GM12865 (cell line): ENCODE measurements around the gene COL20A1.
"Not testable (repeated sequence)": the region's sequence is repeated elsewhere in the genome, so short reads cannot be mapped to it uniquely, and the experiment has no call there.

Source experiments
- DNase-seq: peaks from one replicate; pipeline ENCODE4 v3.0.0; 2010; ENCODE audit warnings: low read depth
- H3K4me3 ChIP-seq: 2 replicates; pipeline ENCODE4 v1.5.1; 2011; ENCODE audit warnings: mild to moderate bottlenecking, low read depth, low read length, control low read depth
- TF ChIP-seq, protein P1 (sequence below): IDR thresholded peaks from 2 replicates; pipeline ENCODE4 v1.5.1; 2011; ENCODE audit warnings: low read length, control low read depth, low read depth, inconsistent platforms; ENCODE audit not compliant: insufficient read depth; ENCODE audit errors: missing control alignments

The COL20A1 gene

DNA sequence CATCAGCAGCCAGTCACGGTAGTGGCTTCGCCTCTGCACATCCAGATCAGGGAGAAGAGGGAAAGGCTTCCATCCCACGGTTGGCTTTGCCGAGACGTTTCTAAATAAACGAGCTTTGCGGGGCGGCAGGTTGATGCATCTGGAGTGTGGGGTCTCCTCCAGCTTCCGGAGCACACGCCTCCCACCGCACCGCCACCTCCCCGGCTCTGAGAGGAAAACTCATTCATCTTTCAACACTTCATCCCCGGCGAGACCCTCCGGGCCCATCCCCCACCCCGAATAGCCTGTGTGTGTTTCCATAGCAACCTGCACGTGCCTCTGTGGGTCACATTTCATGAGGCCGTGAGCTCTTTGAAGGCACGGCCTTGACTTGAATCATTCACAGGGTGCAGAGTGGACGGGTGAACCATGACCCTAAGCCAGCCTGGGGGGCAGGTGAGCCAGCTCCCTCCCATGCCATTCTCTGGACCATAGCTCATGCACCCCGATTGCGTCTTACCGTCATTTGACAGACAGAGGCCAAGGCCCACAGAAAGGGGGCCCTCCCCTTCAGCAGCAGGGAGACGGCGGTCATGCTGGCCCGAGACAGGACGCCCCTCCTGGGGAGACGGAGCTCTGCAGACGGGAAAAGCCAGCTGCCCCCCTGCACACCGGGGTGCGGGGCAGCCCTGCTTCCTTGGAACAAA is 84.4 kb downstream of the COL20A1 start:
- no peak for DNase-seq
- TF ChIP-seq, protein P1, sequence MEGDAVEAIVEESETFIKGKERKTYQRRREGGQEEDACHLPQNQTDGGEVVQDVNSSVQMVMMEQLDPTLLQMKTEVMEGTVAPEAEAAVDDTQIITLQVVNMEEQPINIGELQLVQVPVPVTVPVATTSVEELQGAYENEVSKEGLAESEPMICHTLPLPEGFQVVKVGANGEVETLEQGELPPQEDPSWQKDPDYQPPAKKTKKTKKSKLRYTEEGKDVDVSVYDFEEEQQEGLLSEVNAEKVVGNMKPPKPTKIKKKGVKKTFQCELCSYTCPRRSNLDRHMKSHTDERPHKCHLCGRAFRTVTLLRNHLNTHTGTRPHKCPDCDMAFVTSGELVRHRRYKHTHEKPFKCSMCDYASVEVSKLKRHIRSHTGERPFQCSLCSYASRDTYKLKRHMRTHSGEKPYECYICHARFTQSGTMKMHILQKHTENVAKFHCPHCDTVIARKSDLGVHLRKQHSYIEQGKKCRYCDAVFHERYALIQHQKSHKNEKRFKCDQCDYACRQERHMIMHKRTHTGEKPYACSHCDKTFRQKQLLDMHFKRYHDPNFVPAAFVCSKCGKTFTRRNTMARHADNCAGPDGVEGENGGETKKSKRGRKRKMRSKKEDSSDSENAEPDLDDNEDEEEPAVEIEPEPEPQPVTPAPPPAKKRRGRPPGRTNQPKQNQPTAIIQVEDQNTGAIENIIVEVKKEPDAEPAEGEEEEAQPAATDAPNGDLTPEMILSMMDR, result no peak
- no peak overlapping the region for H3K4me3 ChIP-seq

DNA sequence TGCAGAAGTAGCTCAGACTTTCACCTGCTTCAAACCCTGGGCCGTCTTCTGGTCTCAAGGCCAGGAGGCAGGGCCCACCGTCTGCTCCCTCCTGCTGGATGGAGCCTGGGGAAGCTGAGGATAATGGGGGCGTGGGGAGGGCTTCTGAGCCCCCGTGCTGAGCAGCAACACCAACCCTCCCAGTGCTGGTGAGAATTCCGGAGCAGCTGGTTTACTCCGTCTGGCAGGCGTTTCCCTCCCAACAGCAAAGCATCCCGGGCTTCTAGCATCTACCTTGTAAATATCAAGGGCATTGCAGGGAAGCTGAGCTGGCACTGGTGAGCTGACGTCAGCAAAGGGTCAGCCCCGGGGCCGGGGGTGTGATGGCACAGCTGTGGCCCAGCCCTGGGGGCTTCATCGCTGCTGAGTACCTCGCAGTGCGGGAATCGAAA is 85.0 kb downstream of the COL20A1 start:
- H3K4me3 ChIP-seq, result no peak overlapping the region
- TF ChIP-seq, protein P1, result no peak
- no peak for DNase-seq

DNA sequence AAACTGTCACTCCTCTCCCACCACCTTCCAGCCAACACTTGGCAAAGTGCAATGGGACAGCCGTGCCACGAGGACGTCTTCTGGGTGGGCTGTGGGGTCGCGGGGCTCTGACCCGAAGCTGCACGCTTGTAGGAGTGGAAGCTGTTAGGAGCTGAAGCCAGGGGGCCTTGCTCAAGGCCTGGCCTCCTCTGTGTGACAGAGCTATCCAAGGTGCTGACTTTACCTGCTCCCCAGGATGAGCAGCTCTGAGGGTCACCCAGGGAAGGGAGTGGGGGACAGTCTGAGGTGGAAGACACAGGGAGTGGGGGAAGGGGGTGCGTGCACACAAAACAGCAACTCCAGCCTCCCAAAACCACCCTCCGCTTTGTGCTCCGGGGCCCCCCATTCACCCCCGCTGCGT is 85.6 kb downstream of the COL20A1 start:
- TF ChIP-seq, protein P1, result no peak
- no peak overlapping the region for H3K4me3 ChIP-seq
- DNase-seq, result no peak

DNA sequence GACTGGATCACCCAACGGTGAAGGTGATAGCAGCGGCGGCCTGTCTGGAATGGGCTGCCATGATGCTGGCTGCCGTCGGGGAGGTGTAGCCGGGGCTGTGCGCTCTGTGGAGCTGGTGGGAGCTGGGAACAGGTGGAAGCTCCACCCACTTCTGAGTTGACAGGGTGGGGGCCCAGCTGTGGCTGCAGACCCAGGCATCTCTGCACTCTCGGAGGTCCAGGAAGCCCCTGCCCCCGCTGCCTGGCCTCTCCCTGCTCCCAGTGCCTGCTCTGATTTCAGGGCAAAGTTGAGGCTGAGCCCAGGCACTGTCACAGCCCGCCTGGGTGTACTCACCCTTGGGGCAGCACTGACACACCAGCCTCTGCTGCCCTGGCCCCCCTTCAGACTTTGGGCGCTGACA is 86.3 kb downstream of the COL20A1 start:
- no peak overlapping the region for H3K4me3 ChIP-seq
- no peak for DNase-seq
- TF ChIP-seq, protein P1, result no peak

DNA sequence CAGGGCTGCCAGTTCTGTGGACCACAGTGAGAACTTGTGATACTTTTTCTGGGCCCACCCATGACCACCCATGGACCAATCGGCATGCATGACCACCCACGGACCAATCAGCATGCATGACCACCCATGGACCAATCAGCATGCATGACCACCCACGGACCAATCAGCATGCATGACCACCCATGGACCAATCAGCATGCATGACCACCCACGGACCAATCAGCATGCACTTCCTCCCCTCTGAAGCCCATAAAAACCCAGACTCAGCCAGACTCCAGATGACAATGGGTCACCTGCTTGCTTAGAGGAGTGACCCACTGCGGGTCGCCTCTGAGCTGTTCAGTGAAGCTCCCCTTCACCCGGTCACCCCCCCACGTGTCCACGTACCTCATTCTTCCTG is 86.9 kb downstream of the COL20A1 start:
- H3K4me3 ChIP-seq, result not testable (repeated sequence)

DNA sequence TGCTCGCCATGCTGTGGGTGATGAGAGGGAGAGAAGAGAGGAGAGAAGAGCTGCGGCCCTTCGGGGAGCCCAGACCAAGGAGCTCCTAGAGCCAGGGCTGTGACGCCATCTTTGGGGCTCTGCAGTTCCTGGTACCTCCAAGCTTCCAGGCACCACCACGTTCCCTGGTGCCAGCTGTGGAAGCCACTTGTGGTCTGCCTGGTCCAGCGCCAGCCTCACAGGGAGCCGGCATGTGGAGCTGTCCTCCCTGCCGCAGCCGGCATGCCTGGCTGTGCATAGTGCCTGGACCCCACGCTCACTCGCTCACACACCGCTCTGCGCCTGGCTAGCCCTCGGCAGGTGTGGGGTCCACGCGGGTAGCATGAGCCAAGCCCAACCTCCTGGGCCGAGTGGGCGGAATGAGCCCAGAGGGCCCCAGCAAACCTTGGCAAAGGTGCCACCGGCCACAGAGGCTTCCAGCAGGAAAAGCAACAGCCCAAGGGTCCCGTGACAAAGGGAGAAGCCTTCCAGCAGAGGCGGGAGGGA is 87.4 kb downstream of the COL20A1 start:
- no peak for DNase-seq
- H3K4me3 ChIP-seq, result no peak overlapping the region
- TF ChIP-seq, protein P1, result no peak

More for the DNA sequence above, 86.9 kb downstream of the COL20A1 start:
- not testable (repeated sequence) for DNase-seq

DNA sequence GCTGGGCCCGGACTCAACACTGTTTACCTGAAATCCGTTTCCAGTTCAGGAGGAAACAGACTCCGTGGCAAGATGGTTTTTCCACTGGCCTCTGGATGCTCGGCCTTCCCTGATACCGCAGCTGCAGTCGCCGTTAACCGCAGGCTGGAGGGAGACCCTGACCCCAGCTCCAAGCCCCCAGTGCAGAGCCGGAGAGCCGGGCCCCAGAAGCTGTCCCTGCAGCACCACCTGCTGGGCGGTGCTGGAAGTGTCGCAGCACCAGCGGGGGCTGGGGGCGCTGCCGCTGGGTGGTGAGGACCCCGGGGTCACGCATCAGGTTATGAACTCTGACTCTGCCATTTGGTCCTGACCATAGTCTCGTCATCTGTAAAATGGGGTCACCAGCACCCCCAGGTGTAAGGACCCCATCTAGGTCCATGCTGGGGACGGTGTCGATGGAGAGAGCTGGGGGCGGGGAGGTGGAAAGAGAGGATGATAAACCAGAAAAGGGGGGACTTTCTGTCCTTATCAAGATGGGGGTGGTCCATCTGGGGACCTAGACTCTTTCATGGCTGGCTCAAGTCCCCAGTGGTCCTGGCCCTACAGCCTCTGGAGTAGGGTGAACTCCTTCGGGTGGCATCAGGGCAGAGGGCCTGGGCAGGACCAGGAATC is 88.9 kb downstream of the COL20A1 start:
- no peak overlapping the region for H3K4me3 ChIP-seq
- TF ChIP-seq, protein P1, result peak; percentile 89
- no peak for DNase-seq
